ENCODE results near the gene PSAP. TPM values are rescaled to one million over a fixed set of nuclear protein-coding genes. Genes with fewer than 3 reads are reported as not detected.
A peak's percentile ranks its signal among the peaks of the same experiment; 100 is the strongest.

PSAP gene
- total RNA-seq, 2 donors from 2014 or later, result 136 to 207 TPM

GRCh38 chr10:71834343-71834674, 16.7 kb downstream of the PSAP start:
- Mint-ChIP-seq H3K27ac (no peak overlapping the region), H3K9me3 (no peaks in the 10 kb centered on the region), H3K36me3 (peaks cover 7% of the 10 kb centered on the region), H3K4me1 (ENCODE audit: low read depth in 2 of 2) (peaks cover 42 to 50% of the 10 kb centered on the region in 2 donors), H3K27me3 (no peaks in the 10 kb centered on the region), H3K4me3 (no peak overlapping the region)
- DNase-seq (ENCODE audit: low spot score) (no peak), ATAC-seq (no peak)

- Mint-ChIP-seq H3K27ac (peak overlapping the region in 1 of 2 donors; percentile 76), H3K4me1 (ENCODE audit: low read depth in 2 of 2) (peaks cover 37 to 52% of the 10 kb centered on the region in 2 donors), H3K9me3 (no peaks in the 10 kb centered on the region), H3K36me3 (peaks cover 7% of the 10 kb centered on the region), H3K27me3 (no peaks in the 10 kb centered on the region), H3K4me3 (no peak overlapping the region)
- ATAC-seq (no peak), DNase-seq (ENCODE audit: low spot score) (no peak)
These were observed 17.4 kb downstream of the PSAP start for GRCh38 chr10:71833451-71834342.

- Mint-ChIP-seq H3K9me3 (no peaks in the 10 kb centered on the region), H3K4me1 (ENCODE audit: low read depth in 2 of 2) (peaks cover 30 to 46% of the 10 kb centered on the region in 2 donors), H3K36me3 (peaks cover 7% of the 10 kb centered on the region), H3K27me3 (no peaks in the 10 kb centered on the region), H3K27ac (peak overlapping the region in 1 of 2 donors; percentile 76), H3K4me3 (no peak overlapping the region)
- no peak for DNase-seq (ENCODE audit: low spot score)
- peak; percentile 69 to 89 for ATAC-seq
These were observed 18.1 kb downstream of the PSAP start for GRCh38 chr10:71832967-71833366.

GRCh38 chr10:71831646-71832552, 19.2 kb downstream of the PSAP start:
- H3K27ac Mint-ChIP-seq, result peak overlapping the region in 1 of 2 donors; percentile 32
- no peak for DNase-seq (ENCODE audit: low spot score)
- H3K4me1 Mint-ChIP-seq (ENCODE audit: low read depth in 2 of 2), result peaks cover 19 to 35% of the 10 kb centered on the region in 2 donors
- H3K36me3 Mint-ChIP-seq, result peaks cover 7% of the 10 kb centered on the region
- H3K27me3 Mint-ChIP-seq, result no peaks in the 10 kb centered on the region
- ATAC-seq, result no peak
- no peaks in the 10 kb centered on the region for H3K9me3 Mint-ChIP-seq
- H3K4me3 Mint-ChIP-seq, result no peak overlapping the region

- H3K4me1 Mint-ChIP-seq (ENCODE audit: low read depth in 2 of 2), result peaks cover 8 to 24% of the 10 kb centered on the region in 2 donors
- H3K4me3 Mint-ChIP-seq, result no peak overlapping the region
- no peak for DNase-seq (ENCODE audit: low spot score)
- H3K9me3 Mint-ChIP-seq, result no peaks in the 10 kb centered on the region
- no peak overlapping the region for H3K27ac Mint-ChIP-seq
- ATAC-seq, result no peak
- peaks cover 7% of the 10 kb centered on the region for H3K36me3 Mint-ChIP-seq
- no peaks in the 10 kb centered on the region for H3K27me3 Mint-ChIP-seq
These were observed 20.3 kb downstream of the PSAP start for GRCh38 chr10:71830726-71831125.

- no peak for ATAC-seq
- H3K9me3 Mint-ChIP-seq, result no peaks in the 10 kb centered on the region
These were observed 21.2 kb downstream of the PSAP start for GRCh38 chr10:71829896-71830295.

GRCh38 chr10:71829171-71829570, 21.9 kb downstream of the PSAP start:
- ATAC-seq, result peak in 1 of 2 donors; percentile 49
- no peaks in the 10 kb centered on the region for H3K9me3 Mint-ChIP-seq
- peaks cover 6 to 23% of the 10 kb centered on the region in 2 donors for H3K4me1 Mint-ChIP-seq (ENCODE audit: low read depth in 2 of 2)
- no peak overlapping the region for H3K4me3 Mint-ChIP-seq
- no peaks in the 10 kb centered on the region for H3K27me3 Mint-ChIP-seq
- peaks cover 7% of the 10 kb centered on the region for H3K36me3 Mint-ChIP-seq
- H3K27ac Mint-ChIP-seq, result peak overlapping the region in 1 of 2 donors; percentile 41
- no peak for DNase-seq (ENCODE audit: low spot score)

More at GRCh38 chr10:71829896-71830295, 21.2 kb downstream of the PSAP start:
- H3K27ac Mint-ChIP-seq, result no peak overlapping the region
- H3K27me3 Mint-ChIP-seq, result no peaks in the 10 kb centered on the region
- H3K4me3 Mint-ChIP-seq, result no peak overlapping the region
- H3K4me1 Mint-ChIP-seq (ENCODE audit: low read depth in 2 of 2), result peaks cover 6 to 23% of the 10 kb centered on the region in 2 donors
- H3K36me3 Mint-ChIP-seq, result peaks cover 7% of the 10 kb centered on the region
- no peak for DNase-seq (ENCODE audit: low spot score)

- Mint-ChIP-seq H3K27me3 (no peaks in the 10 kb centered on the region), H3K27ac (no peak overlapping the region)
- ATAC-seq, result no peak
These were observed 22.3 kb downstream of the PSAP start for GRCh38 chr10:71828702-71829101.

GRCh38 chr10:71827852-71828251, 23.2 kb downstream of the PSAP start:
- DNase-seq (ENCODE audit: low spot score) (no peak), ATAC-seq (no peak)
- no peaks in the 10 kb centered on the region for H3K27me3 Mint-ChIP-seq
- peaks cover 13% of the 10 kb centered on the region for H3K36me3 Mint-ChIP-seq
- peaks cover 6 to 15% of the 10 kb centered on the region in 2 donors for H3K4me1 Mint-ChIP-seq (ENCODE audit: low read depth in 2 of 2)
- H3K27ac Mint-ChIP-seq, result no peak overlapping the region
- no peak overlapping the region for H3K4me3 Mint-ChIP-seq
- no peaks in the 10 kb centered on the region for H3K9me3 Mint-ChIP-seq

More at GRCh38 chr10:71828702-71829101, 22.3 kb downstream of the PSAP start:
- no peak for DNase-seq (ENCODE audit: low spot score)
- no peaks in the 10 kb centered on the region for H3K9me3 Mint-ChIP-seq
- peaks cover 10% of the 10 kb centered on the region for H3K36me3 Mint-ChIP-seq
- H3K4me3 Mint-ChIP-seq, result no peak overlapping the region
- peaks cover 8 to 22% of the 10 kb centered on the region in 2 donors for H3K4me1 Mint-ChIP-seq (ENCODE audit: low read depth in 2 of 2)

- ATAC-seq (no peak), DNase-seq (ENCODE audit: low spot score) (no peak)
- Mint-ChIP-seq H3K4me1 (ENCODE audit: low read depth in 2 of 2) (peaks cover 24 to 25% of the 10 kb centered on the region in 2 donors), H3K9me3 (no peaks in the 10 kb centered on the region), H3K27ac (no peak overlapping the region), H3K36me3 (peaks cover 15% of the 10 kb centered on the region), H3K27me3 (no peaks in the 10 kb centered on the region), H3K4me3 (no peak overlapping the region)
These were observed 25.8 kb downstream of the PSAP start for GRCh38 chr10:71825217-71825616.

GRCh38 chr10:71824333-71824732, 26.7 kb downstream of the PSAP start:
- Mint-ChIP-seq H3K9me3 (no peaks in the 10 kb centered on the region), H3K36me3 (peaks cover 11% of the 10 kb centered on the region), H3K4me3 (no peak overlapping the region), H3K27ac (no peak overlapping the region), H3K27me3 (no peaks in the 10 kb centered on the region), H3K4me1 (ENCODE audit: low read depth in 2 of 2) (peaks cover 21 to 24% of the 10 kb centered on the region in 2 donors)
- DNase-seq (ENCODE audit: low spot score) (no peak), ATAC-seq (no peak)

- Mint-ChIP-seq H3K4me3 (no peak overlapping the region), H3K9me3 (no peaks in the 10 kb centered on the region), H3K27ac (no peak overlapping the region), H3K27me3 (no peaks in the 10 kb centered on the region), H3K4me1 (ENCODE audit: low read depth in 2 of 2) (peaks cover 17 to 24% of the 10 kb centered on the region in 2 donors), H3K36me3 (peaks cover 11% of the 10 kb centered on the region)
- ATAC-seq (no peak), DNase-seq (ENCODE audit: low spot score) (no peak)
These were observed 27.7 kb downstream of the PSAP start for GRCh38 chr10:71823356-71823755.

- Mint-ChIP-seq H3K4me3 (no peak overlapping the region), H3K4me1 (ENCODE audit: low read depth in 2 of 2) (peaks cover 17 to 24% of the 10 kb centered on the region in 2 donors), H3K36me3 (peaks cover 17% of the 10 kb centered on the region), H3K9me3 (no peaks in the 10 kb centered on the region), H3K27ac (peak overlapping the region in 1 of 2 donors; percentile 33), H3K27me3 (no peaks in the 10 kb centered on the region)
- DNase-seq (ENCODE audit: low spot score) (no peak), ATAC-seq (peak; percentile 82 to 92)
These were observed 28.9 kb downstream of the PSAP start for GRCh38 chr10:71821909-71822763.
